ENCODE results near the gene ERC2.

- TF ChIP-seq MAX (IDR thresholded peaks at IDR 0.05; ENCODE audit: low read depth, low read length) (no peak), CTCF (IDR thresholded peaks at IDR 0.05; ENCODE audit: low read depth, low read length) (no peak), POLR2A (IDR thresholded peaks at IDR 0.05; ENCODE audit: extremely low read depth, insufficient read length) (no peak), MYC (IDR thresholded peaks at IDR 0.05; ENCODE audit: low read depth, low read length) (no peak)
Observed at GRCh38 chr3:56288258-56288657, 180.0 kb downstream of the ERC2 start.

All from NB4 (cell line).